Activated CD8-positive, alpha-beta memory T cell treated with anti-CD3 and anti-CD28 coated beads for 36 hours (primary cell): ENCODE data around the gene CEP68. TPM values are rescaled to one million over a fixed set of nuclear protein-coding genes. Genes with fewer than 3 reads are reported as not detected.

Experiments used
- CTCF ChIA-PET: fragments of 350-600 bp; sonication (Branson Sonifier 250); formaldehyde crosslinking; loops from one replicate; lab custom pipeline; 2021; ENCODE audit warnings: antibody characterized with exemption; lab: Charles Lee
- POLR2A ChIA-PET: fragments of 350-600 bp; sonication (Branson Sonifier 250); formaldehyde crosslinking; loops from one replicate; lab custom pipeline; 2021; ENCODE audit warnings: antibody characterized with exemption; lab: Charles Lee
- total RNA-seq, 2 experiments: library from RNA; stranded (reverse); gene quantifications; one replicate each; pipeline ENCODE4 v1.2.3, GENCODE V29; 2021

CEP68 gene
- total RNA-seq, 2 experiments from 2014 or later, result 4.1 to 4.7 TPM

- CTCF ChIA-PET, result interaction anchor here (0.6 kb wide), 1 partner anchor 61 kb away, joined by 3 read pairs; no protein-coding TSS in a partner anchor
- POLR2A ChIA-PET, result no interaction called here
These were observed 3.0 kb upstream of the CEP68 start for GRCh38 chr2:65053199-65053598.

GRCh38 chr2:65054749-65055421 lies 1.3 kb upstream of the CEP68 start:
- POLR2A ChIA-PET, result interaction anchor here (1.1 to 2.1 kb wide), 3 partner anchors 12 to 75 kb away, joined by 3 to 13 read pairs (median 9); partner anchors contain the start of genes RAB1A and SLC1A4
- CTCF ChIA-PET, result interaction anchor here (0.6 to 2.6 kb wide), 8 partner anchors 10 to 278 kb away, joined by 3 to 12 read pairs (median 3); partner anchors contain the start of gene RAB1A

- POLR2A ChIA-PET, result interaction anchor here (0.6 to 2.1 kb wide), 8 partner anchors 10 to 403 kb away, joined by 3 to 13 read pairs (median 4); partner anchors contain the start of genes RAB1A and SLC1A4
- CTCF ChIA-PET, result interaction anchor here (0.6 to 2.6 kb wide), 10 partner anchors 9 to 277 kb away, joined by 3 to 12 read pairs (median 3); partner anchors contain the start of gene RAB1A
These were observed 598 bp upstream of the CEP68 start for GRCh38 chr2:65055422-65056214.

GRCh38 chr2:65057054-65057375 lies 799 bp downstream of the CEP68 start:
- ChIA-PET CTCF (interaction anchor here (0.5 to 2.6 kb wide), 2 partner anchors 8 to 473 kb away, joined by 3 to 8 read pairs; no protein-coding TSS in a partner anchor), POLR2A (no interaction called here)

GRCh38 chr2:65057391-65058052 lies 1.3 kb downstream of the CEP68 start:
- ChIA-PET POLR2A (no interaction called here), CTCF (interaction anchor here (0.5 to 2.6 kb wide), 3 partner anchors 8 to 473 kb away, joined by 3 to 8 read pairs (median 4); no protein-coding TSS in a partner anchor)

GRCh38 chr2:65059071-65059470 lies 2.9 kb downstream of the CEP68 start:
- POLR2A ChIA-PET, result interaction anchor here (0.6 to 1.9 kb wide), 2 partner anchors 71 to 116 kb away, joined by 4 to 5 read pairs; partner anchors contain the start of gene RAB1A
- CTCF ChIA-PET, result interaction anchor here (1.6 kb wide), 1 partner anchor 110 kb away, joined by 4 read pairs; no protein-coding TSS in a partner anchor

- POLR2A ChIA-PET, result no interaction called here
- CTCF ChIA-PET, result no interaction called here
These were observed 5.1 kb downstream of the CEP68 start for GRCh38 chr2:65061146-65061909.

GRCh38 chr2:65061910-65062339 lies 5.7 kb downstream of the CEP68 start:
- ChIA-PET POLR2A (no interaction called here), CTCF (no interaction called here)

GRCh38 chr2:65062843-65063825 lies 6.9 kb downstream of the CEP68 start:
- ChIA-PET CTCF (interaction anchor here (1.0 to 1.4 kb wide), 2 partner anchors 67 to 124 kb away, joined by 3 to 5 read pairs; partner anchors contain the start of gene RAB1A), POLR2A (no interaction called here)

- POLR2A ChIA-PET, result interaction anchor here (0.6 to 1.0 kb wide), 3 partner anchors 9 to 1287 kb away, joined by 3 to 5 read pairs (median 4); partner anchors contain the start of gene CEP68
- CTCF ChIA-PET, result interaction anchor here (0.6 to 2.0 kb wide), 27 partner anchors 8 to 157 kb away, joined by 3 to 27 read pairs (median 4); partner anchors contain the start of genes CEP68 and RAB1A
These were observed 8.7 kb downstream of the CEP68 start for GRCh38 chr2:65064728-65065552.

GRCh38 chr2:65067806-65068553 lies 11.8 kb downstream of the CEP68 start:
- CTCF ChIA-PET, result interaction anchor here (1.0 kb wide), 1 partner anchor 10 kb away, joined by 3 read pairs; no protein-coding TSS in a partner anchor
- POLR2A ChIA-PET, result no interaction called here

GRCh38 chr2:65069439-65069824 lies 13.2 kb downstream of the CEP68 start:
- POLR2A ChIA-PET, result no interaction called here

GRCh38 chr2:65070172-65070830 lies 14.1 kb downstream of the CEP68 start:
- POLR2A ChIA-PET, result no interaction called here

More at GRCh38 chr2:65069439-65069824, 13.2 kb downstream of the CEP68 start:
- CTCF ChIA-PET, result interaction anchor here (0.7 kb wide), 1 partner anchor 101 kb away, joined by 3 read pairs; no protein-coding TSS in a partner anchor

GRCh38 chr2:65070856-65071255 lies 14.6 kb downstream of the CEP68 start:
- ChIA-PET CTCF (interaction anchor here (1.2 to 2.7 kb wide), 2 partner anchors 92 to 99 kb away, joined by 3 to 8 read pairs; no protein-coding TSS in a partner anchor), POLR2A (no interaction called here)

More at GRCh38 chr2:65070172-65070830, 14.1 kb downstream of the CEP68 start:
- CTCF ChIA-PET, result interaction anchor here (2.7 kb wide), 1 partner anchor 99 kb away, joined by 8 read pairs; no protein-coding TSS in a partner anchor
